Cardiac muscle cell (in vitro differentiated cells and primary cell): Measurements from ENCODE around the gene NIPSNAP3A. TPM values are rescaled to one million over a fixed set of nuclear protein-coding genes. Genes with fewer than 3 reads are reported as not detected.
A peak's percentile ranks its signal among the peaks of the same experiment; 100 is the strongest.

ENCODE experiments used
- DNase-seq, 2 donors: peaks; one replicate each; pipeline versions ENCODE4 v3.0.0 to v3.0.0-alpha.2; 2010 to 2017; ENCODE audit warnings: low read depth in 1 of 2, low spot score in 1 of 2
- H3K27ac ChIP-seq: fragments of 200-600 bp; sonication (generic); 2 replicates; pipeline ENCODE4 v1.5.1; 2016
- H3K27me3 ChIP-seq: fragments of 200-600 bp; sonication (generic); 2 replicates; pipeline ENCODE4 v1.6.0; 2016; ENCODE audit warnings: control low read depth
- H3K36me3 ChIP-seq: fragments of 200-600 bp; sonication (generic); 2 replicates; pipeline ENCODE4 v1.5.1; 2016; ENCODE audit warnings: control low read depth
- H3K4me1 ChIP-seq: fragments of 200-600 bp; sonication (generic); 2 replicates; pipeline ENCODE4 v1.8.1; 2017; ENCODE audit warnings: low read depth, mild to moderate bottlenecking, mixed run types
- H3K4me3 ChIP-seq: fragments of 200-600 bp; sonication (generic); 2 replicates; pipeline ENCODE4 v1.5.1; 2016; ENCODE audit warnings: mild to moderate bottlenecking
- H3K9me3 ChIP-seq: fragments of 200-600 bp; sonication (generic); 2 replicates; pipeline ENCODE4 v1.5.1; 2017; ENCODE audit warnings: low read depth, mild to moderate bottlenecking, control low read depth
- CTCF ChIP-seq: IDR thresholded peaks from 2 replicates; pipeline ENCODE4 v1.5.1; 2012; ENCODE audit warnings: low read depth, mild to moderate bottlenecking, low read length
- polyA plus RNA-seq: library from polyadenylated mRNA; unstranded; fragments of >200 nt; fragmentation: Nextera tagmentation; extraction: Ambion mirVana; gene quantifications from 2 replicates; pipeline ENCODE4 v1.2.1, GENCODE V29; 2016
- total RNA-seq: library from RNA; depleted of rRNA; stranded (reverse); fragments of >200 nt; gene quantifications from 2 replicates; pipeline ENCODE4 v1.2.3, GENCODE V29; 2016

NIPSNAP3A gene
- total and polyA plus RNA-seq, 2 experiments from 2014 or later = 61.7 to 187 TPM

DNA sequence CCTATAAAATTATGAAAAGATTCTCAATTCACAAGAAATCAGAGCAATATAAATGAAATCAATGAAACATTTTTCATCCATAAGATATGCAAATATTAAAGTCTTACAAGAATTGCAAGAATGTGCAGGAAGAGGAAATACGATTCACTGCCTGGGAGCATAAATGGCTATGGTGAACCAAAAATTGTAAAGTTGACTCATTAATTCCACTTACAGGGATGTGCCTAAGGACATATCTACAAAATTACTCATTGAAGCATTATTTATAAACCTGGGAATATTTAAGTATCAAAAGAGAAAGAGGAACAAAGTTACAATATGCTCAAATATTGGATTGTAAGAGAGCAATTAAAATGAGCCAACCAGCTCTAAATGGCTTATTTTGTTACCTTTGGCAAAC is 6.9 kb upstream of the NIPSNAP3A start:
- H3K27ac ChIP-seq = no peak overlapping the region
- no peaks in the 10 kb centered on the region for H3K36me3 ChIP-seq
- TF ChIP-seq CTCF = no peak
- peak in 1 of 2 donors; percentile 45 for DNase-seq
- H3K4me1 ChIP-seq = peaks cover 15% of the 10 kb centered on the region
- no peak overlapping the region for H3K4me3 ChIP-seq
- no peaks in the 10 kb centered on the region for H3K9me3 ChIP-seq
- no peaks in the 10 kb centered on the region for H3K27me3 ChIP-seq

DNA sequence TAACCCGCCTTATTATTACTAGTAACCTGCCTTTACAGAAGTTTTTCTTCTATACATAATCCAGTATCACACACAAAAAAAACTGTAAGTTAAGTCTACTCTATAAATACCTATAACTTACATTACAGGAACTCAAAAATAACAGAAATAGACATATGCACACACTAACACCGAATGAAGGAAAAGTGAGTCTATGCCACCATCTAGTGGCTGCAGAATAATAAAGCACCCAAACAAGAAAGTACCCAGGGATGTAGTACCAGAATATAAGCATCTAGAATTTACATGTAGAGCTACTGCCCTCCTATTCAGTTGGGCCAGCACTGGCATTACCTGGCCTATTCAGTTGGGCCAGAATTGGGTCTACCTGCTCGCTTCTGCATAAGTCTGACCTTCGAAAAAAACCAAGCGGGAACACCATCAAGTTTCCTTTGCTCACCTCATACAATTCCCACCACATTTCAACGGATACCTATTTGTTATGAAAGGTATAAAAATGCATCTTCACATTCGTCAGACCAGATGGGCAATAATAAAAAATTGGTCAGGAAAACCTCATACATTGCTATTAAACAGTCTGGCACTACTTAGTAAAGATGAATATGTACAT is 4.0 kb upstream of the NIPSNAP3A start:
- DNase-seq = peak; percentile 63 to 81
- Histone ChIP-seq H3K36me3 (no peaks in the 10 kb centered on the region), H3K27ac (no peak overlapping the region), H3K27me3 (no peaks in the 10 kb centered on the region), H3K4me3 (no peak overlapping the region), H3K4me1 (peaks cover 27% of the 10 kb centered on the region), H3K9me3 (no peaks in the 10 kb centered on the region)
- peak; percentile 67 for TF ChIP-seq CTCF

DNA sequence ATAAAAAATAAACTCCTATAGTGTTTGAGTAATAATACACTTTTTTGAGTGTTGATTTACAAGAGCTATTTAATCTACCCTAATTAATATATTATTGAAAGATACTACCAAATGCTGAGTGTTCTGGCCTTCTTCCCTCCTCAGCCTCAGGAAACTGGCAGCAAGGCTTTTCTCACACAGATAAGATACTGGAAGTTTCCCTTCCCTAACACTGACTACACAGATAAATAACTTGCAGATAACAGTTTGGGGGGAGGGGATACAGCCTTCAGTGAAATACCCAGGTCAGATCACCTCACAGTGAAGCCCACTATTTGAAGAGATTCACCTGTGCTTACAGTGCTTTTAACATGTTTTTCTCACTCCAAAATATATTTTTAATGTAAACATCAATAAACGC is 1.6 kb upstream of the NIPSNAP3A start:
- peaks cover 43% of the 10 kb centered on the region for H3K4me1 ChIP-seq
- TF ChIP-seq CTCF = no peak
- H3K27ac ChIP-seq = peak overlapping the region; percentile 79
- H3K9me3 ChIP-seq = no peaks in the 10 kb centered on the region
- H3K36me3 ChIP-seq = no peaks in the 10 kb centered on the region
- peak overlapping the region; percentile 53 for H3K4me3 ChIP-seq
- no peaks in the 10 kb centered on the region for H3K27me3 ChIP-seq
- DNase-seq = no peak

- peak overlapping the region; percentile 53 for H3K4me3 ChIP-seq
- no peak for DNase-seq
- peaks cover 43% of the 10 kb centered on the region for H3K4me1 ChIP-seq
- H3K9me3 ChIP-seq = no peaks in the 10 kb centered on the region
- peak overlapping the region; percentile 79 for H3K27ac ChIP-seq
- H3K36me3 ChIP-seq = peaks cover 4% of the 10 kb centered on the region
- no peaks in the 10 kb centered on the region for H3K27me3 ChIP-seq
- no peak for TF ChIP-seq CTCF
These were observed 1.2 kb upstream of the NIPSNAP3A start for GRCh38 chr9:104746285-104746684.

DNA sequence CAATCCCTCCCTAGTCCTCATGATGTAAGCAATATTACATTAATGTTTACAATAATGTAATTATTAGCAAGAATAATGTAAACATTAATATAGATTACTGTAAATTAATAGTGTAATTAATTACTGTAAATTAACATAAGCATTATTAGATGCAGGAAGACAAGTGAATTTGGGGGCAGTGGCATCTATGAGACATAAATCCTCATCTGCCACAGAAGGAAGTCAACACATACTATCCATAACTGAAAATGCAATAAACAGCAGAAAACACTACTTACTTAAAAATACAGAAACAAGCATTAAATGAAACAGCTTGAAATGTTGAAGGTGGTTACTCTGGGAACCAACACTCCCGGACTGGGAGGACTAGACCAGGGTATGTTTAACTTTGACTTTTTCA is 685 bp upstream of the NIPSNAP3A start:
- TF ChIP-seq CTCF = no peak
- peaks cover 8% of the 10 kb centered on the region for H3K36me3 ChIP-seq
- peak overlapping the region; percentile 53 for H3K4me3 ChIP-seq
- H3K27me3 ChIP-seq = no peaks in the 10 kb centered on the region
- DNase-seq = no peak
- H3K27ac ChIP-seq = peak overlapping the region; percentile 79
- peaks cover 43% of the 10 kb centered on the region for H3K4me1 ChIP-seq
- H3K9me3 ChIP-seq = no peaks in the 10 kb centered on the region
